Stimulated activated CD4-positive, alpha-beta T cell treated with anti-CD3 and anti-CD28 coated beads, Interleukin-4, amount 100 ng/mL, for 1 hour (primary cell): ENCODE results near the gene TOP1.

ENCODE experiments used
- DNase-seq: peaks from one replicate; pipeline ENCODE4 v3.0.0-alpha.2; 2020

Gene TOP1

GRCh38 chr20:41170386-41171105 lies 141.9 kb downstream of the TOP1 start:
- DNase-seq = no peak

- DNase-seq = no peak
Measured at GRCh38 chr20:41171736-41172295, 143.2 kb downstream of the TOP1 start.

DNA sequence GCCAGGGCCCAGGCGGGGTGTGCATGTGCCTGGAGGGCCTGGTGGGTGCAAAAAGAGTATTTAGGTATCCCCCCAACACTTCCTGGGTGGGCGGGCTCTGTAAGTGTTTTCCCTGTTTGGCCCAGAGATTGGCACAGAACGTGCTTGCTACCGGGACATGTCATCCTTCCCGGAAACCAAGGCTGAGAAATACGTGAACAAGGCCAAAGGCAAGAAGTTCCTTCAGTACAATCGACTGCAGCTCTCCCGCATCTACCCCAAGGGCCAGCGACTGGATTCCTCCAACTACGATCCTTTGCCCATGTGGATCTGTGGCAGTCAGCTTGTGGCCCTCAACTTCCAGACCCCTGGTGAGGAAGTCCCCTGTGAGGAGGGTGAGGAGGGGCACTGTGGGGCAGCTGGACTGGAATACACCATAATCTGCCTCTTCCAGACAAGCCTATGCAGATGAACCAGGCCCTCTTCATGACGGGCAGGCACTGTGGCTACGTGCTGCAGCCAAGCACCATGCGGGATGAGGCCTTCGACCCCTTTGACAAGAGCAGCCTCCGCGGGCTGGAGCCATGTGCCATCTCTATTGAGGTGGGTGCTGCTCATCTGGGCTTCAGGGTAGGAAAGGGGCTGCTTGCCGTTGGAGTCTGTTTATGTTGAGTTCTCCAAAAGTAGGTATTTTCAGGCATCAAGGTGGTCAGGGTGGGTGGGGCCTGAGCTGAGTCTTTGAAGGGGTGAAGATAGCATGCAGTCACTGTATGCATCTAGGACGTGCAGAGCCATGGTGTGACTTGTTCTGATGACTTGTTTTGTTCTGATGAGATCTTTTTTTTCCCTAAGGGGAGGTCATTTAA lies 143.9 kb downstream of the TOP1 start:
- DNase-seq = no peak

DNA sequence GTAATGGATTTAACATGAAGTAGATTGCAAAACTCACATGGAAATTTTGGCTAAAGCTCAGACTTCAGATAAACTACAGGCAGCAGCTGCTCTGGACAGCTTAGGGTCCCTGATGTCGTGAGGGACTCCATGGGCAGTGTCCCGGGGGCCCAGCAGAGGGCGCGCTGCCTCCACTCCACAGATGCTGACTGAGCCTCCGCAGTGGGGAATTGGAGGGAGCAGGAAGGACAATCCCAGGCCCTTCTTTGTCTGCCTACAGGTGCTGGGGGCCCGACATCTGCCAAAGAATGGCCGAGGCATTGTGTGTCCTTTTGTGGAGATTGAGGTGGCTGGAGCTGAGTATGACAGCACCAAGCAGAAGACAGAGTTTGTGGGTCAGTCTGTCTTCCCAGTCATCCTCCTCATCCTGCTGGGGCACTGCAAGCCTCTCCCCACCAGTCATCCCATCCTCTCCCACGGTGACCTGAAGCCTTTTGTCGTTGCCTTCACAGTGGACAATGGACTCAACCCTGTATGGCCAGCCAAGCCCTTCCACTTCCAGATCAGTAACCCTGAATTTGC lies 144.6 kb downstream of the TOP1 start:
- peak; percentile 73 for DNase-seq

GRCh38 chr20:41173791-41174341 lies 145.2 kb downstream of the TOP1 start:
- DNase-seq = no peak
